ENCODE results near the gene ITPRID2. TPM values are rescaled to one million over a fixed set of nuclear protein-coding genes. Genes with fewer than 3 reads are reported as not detected.

ITPRID2 gene
- total and polyA plus RNA-seq, 2 of the 8 experiments (the other 6 are each of a cell fraction or from before 2014, with no cell fraction given), result 1.9 to 12.6 TPM

GRCh38 chr2:181887045-181887444 is 4.5 kb upstream of the ITPRID2 start (continued):
- TF ChIP-seq CHD7 (IDR thresholded peaks at IDR 0.05; ENCODE audit: insufficient replicate concordance, low read length) (no peak), TAF7 (optimal IDR thresholded peaks at IDR 0.05; ENCODE audit: borderline replicate concordance, low read depth, low read length) (no peak), HDAC6 (IDR thresholded peaks at IDR 0.05; ENCODE audit: low read depth, low read length) (no peak), GTF2F1 (IDR thresholded peaks at IDR 0.05; ENCODE audit: borderline replicate concordance, low read depth, low read length) (no peak), CEBPB (IDR thresholded peaks at IDR 0.05; ENCODE audit: low read depth, low read length) (no peak)

All from H1 (cell line).